ENCODE measurements around the gene PHF23. TPM values are rescaled to one million over a fixed set of nuclear protein-coding genes. Genes with fewer than 3 reads are reported as not detected.

The PHF23 gene
- total and polyA plus RNA-seq, 9 of the 15 experiments (the other 6 are each of a cell fraction or from before 2014, with no cell fraction given), result 7.4 to 87.5 (median 33.7) TPM

DNA sequence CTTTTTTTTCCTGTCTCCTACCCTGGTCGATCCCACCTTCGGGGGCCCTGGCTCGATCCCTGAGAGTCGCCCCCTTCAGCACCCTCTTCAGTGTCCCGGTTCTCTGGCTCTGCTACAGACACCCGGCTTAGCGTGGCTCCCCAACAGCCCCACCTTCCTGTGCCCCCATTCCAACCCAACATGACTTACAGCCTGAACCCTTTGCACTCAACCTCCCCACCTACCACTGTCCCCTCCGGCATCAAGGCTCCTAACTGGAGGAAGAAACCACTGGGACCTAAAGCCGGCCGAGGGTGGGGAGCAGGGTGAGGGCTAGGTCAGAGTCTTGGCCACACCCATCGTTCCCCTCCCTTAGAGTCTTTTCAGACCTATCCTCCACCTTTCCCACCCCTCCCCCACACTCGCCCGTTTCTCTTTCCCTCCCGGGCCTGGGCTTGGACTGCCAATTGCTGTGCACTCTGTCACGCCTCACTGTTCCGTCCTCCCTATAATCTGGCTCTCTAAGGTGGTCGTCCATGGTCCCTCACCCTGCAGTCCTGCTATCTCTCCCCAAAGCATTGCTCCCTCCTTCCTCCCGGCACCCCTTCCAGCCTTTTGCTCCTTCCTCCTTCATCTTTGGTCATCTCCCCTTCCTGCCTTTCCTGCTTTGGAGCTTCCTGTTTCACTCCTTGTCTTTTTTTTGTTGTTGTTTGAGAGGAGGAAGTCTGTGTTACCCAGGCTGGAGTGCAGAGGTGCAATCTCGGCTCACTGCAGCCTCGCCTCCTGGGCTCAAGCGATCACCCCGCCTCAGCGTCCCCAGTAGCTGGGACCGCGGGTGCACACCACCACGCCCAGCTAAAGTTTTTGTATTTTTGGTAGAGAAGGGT lies 23.9 kb upstream of the PHF23 start:
- no TSS peak for BruUV-seq (replicated peaks)
- in situ Hi-C loops (cut with MboI), result no loop called here
- H3K79me2 ChIP-seq (ENCODE audit: control insufficient read depth, insufficient read depth, low read length), result no peaks in the 10 kb centered on the region
- peak overlapping the region; percentile 97 for H2AFZ ChIP-seq (ENCODE audit: low read depth, low read length)
- ChIA-PET CTCF (ENCODE audit: low intra/inter-chr PET ratio) (no interaction called here), POLR2A (interaction anchor here (0.6 to 1.9 kb wide), 4 partner anchors 9 to 878 kb away, joined by 3 to 8 read pairs (median 4); no protein-coding TSS in a partner anchor)
- DNase-seq (ENCODE audit: extremely low read depth in 1 of 4, low spot score in 3 of 4), result peak; percentile 79 to 88 (median 82)
- H3K27me3 ChIP-seq (ENCODE audit: control insufficient read depth in 2 of 2, insufficient read depth in 2 of 2, low read length in 2 of 2), result no peaks in the 10 kb centered on the region
- peak overlapping the region; percentile 63 to 89 for H3K9ac ChIP-seq (ENCODE audit: insufficient read depth in 1 of 2, low read depth in 2 of 2, low read length in 2 of 2)
- no peaks in the 10 kb centered on the region for H4K20me1 ChIP-seq (replicated peaks; ENCODE audit: control insufficient read depth, insufficient read depth, low read length)
- H3K9me1 ChIP-seq (ENCODE audit: control insufficient read depth, insufficient read depth, low read length), result no peaks in the 10 kb centered on the region
- peaks cover 21% of the 10 kb centered on the region; the same call in 2 of the 3 replicates for H3K36me3 ChIP-seq (ENCODE audit: control insufficient read depth, insufficient read depth, low read length)
- intact Hi-C loops (cut with micrococcal nuclease), result no loop called here
- peak overlapping the region; percentile 47 for H3K4me3 ChIP-seq
- peak; percentile 92 for ATAC-seq
- peak overlapping the region; percentile 95 for H3K4me2 ChIP-seq (ENCODE audit: insufficient read depth, low read length)
- H3K27ac ChIP-seq (ENCODE audit: extremely low read depth, low read depth, low read length), result peak overlapping the region; percentile 70
- FAIRE-seq, result peak; percentile 93
- WGBS (ENCODE audit: insufficient coverage, low coverage, missing lambda C conversion rate), result under 1% methylated on average over 15 of the region's 26 CpGs
- no peaks in the 10 kb centered on the region for H3K9me3 ChIP-seq (replicated peaks; ENCODE audit: control insufficient read depth, insufficient read depth, low read depth, low read length)
- peaks cover 10 to 35% of the 10 kb centered on the region in 2 experiments; a peak in 4 of 5 replicates for H3K4me1 ChIP-seq (replicated peaks in 1 of 2; ENCODE audit: control insufficient read depth in 2 of 2, insufficient read depth in 2 of 2, low read length in 2 of 2)
- TF ChIP-seq FOXK2 (conservative IDR thresholded peaks at IDR 0.05 in 1 of 2, IDR thresholded peaks at IDR 0.05 in 1 of 2; ENCODE audit: low read depth in 2 of 2) (peak; percentile 66 to 69; a peak in 3 of 4 replicates), ZNF583 (CRISPR knock-in tag; IDR thresholded peaks at IDR 0.05) (no peak), SUPT5H (IDR thresholded peaks at IDR 0.05) (peak; percentile 59), SREBF1 (IDR thresholded peaks at IDR 0.05; ENCODE audit: borderline replicate concordance, low read depth, low read length) (no peak), ZNF644 (tag; IDR thresholded peaks at IDR 0.05; ENCODE audit: low read depth) (no peak), MBD2 (IDR thresholded peaks at IDR 0.05; ENCODE audit: borderline replicate concordance, low read depth) (0 out of 2 replicates have a peak, but pooled peaks have one; percentile 36), DPF2 (IDR thresholded peaks at IDR 0.05) (peak; percentile 70), FUS (optimal IDR thresholded peaks at IDR 0.05; ENCODE audit: low read depth, low read length) (no peak), SLC30A9 (CRISPR knock-in tag; IDR thresholded peaks at IDR 0.05) (no peak), STAT6 (CRISPR knock-in tag; IDR thresholded peaks at IDR 0.05) (no peak), ZNF699 (CRISPR knock-in tag; IDR thresholded peaks at IDR 0.05; ENCODE audit: insufficient replicate concordance) (no peak), PHF20 (IDR thresholded peaks at IDR 0.05; ENCODE audit: partially characterized antibody) (peak; percentile 50), ZNF224 (CRISPR knock-in tag; IDR thresholded peaks at IDR 0.05) (no peak), LARP7 (IDR thresholded peaks at IDR 0.05) (0 out of 2 replicates have a peak, but pooled peaks have one; percentile 42), TAF1 (IDR thresholded peaks at IDR 0.05; ENCODE audit: control insufficient read depth, extremely low read depth, insufficient read depth, low read length, severe bottlenecking) (peak; percentile 39), SRSF1 (IDR thresholded peaks at IDR 0.05; ENCODE audit: low read depth, low read length) (no peak)
- TF ChIP-seq, protein P1, sequence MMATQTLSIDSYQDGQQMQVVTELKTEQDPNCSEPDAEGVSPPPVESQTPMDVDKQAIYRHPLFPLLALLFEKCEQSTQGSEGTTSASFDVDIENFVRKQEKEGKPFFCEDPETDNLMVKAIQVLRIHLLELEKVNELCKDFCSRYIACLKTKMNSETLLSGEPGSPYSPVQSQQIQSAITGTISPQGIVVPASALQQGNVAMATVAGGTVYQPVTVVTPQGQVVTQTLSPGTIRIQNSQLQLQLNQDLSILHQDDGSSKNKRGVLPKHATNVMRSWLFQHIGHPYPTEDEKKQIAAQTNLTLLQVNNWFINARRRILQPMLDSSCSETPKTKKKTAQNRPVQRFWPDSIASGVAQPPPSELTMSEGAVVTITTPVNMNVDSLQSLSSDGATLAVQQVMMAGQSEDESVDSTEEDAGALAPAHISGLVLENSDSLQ (IDR thresholded peaks at IDR 0.05), result peak; percentile 11; the same call in 1 of the 2 replicates
- TF ChIP-seq, protein P2, sequence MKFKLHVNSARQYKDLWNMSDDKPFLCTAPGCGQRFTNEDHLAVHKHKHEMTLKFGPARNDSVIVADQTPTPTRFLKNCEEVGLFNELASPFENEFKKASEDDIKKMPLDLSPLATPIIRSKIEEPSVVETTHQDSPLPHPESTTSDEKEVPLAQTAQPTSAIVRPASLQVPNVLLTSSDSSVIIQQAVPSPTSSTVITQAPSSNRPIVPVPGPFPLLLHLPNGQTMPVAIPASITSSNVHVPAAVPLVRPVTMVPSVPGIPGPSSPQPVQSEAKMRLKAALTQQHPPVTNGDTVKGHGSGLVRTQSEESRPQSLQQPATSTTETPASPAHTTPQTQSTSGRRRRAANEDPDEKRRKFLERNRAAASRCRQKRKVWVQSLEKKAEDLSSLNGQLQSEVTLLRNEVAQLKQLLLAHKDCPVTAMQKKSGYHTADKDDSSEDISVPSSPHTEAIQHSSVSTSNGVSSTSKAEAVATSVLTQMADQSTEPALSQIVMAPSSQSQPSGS (CRISPR knock-in tag; IDR thresholded peaks at IDR 0.05), result no peak

All from K562 (cell line).